Keratinocyte (primary cell): ENCODE results near the gene TAF13. TPM values are rescaled to one million over a fixed set of nuclear protein-coding genes. Genes with fewer than 3 reads are reported as not detected.
"Not testable (repeated sequence)": the region's sequence is repeated elsewhere in the genome, so short reads cannot be mapped to it uniquely, and the experiment has no call there.

Experiments used
- DNase-seq: peaks from one replicate; pipeline ENCODE4 v3.0.0-alpha.2; 2011; ENCODE audit warnings: low read depth, missing footprints, low spot score
- FAIRE-seq: peaks from 2 replicates; lab custom pipeline; 2011; peaks lifted over from hg19 to GRCh38; lab: Jason Lieb, UNC
- H2AFZ ChIP-seq: 2 replicates; pipeline ENCODE4 v1.6.0; 2012; ENCODE audit warnings: low read length, control low read depth, inconsistent platforms; ENCODE audit not compliant: control insufficient read depth
- H3K27ac ChIP-seq: 2 replicates; pipeline ENCODE4 v1.5.1; 2011; ENCODE audit warnings: low read length; ENCODE audit not compliant: control insufficient read depth, insufficient read depth
- H3K27me3 ChIP-seq: 3 replicates; pipeline ENCODE4 v1.6.0; 2011; ENCODE audit warnings: low read length; ENCODE audit not compliant: control insufficient read depth, insufficient read depth; ENCODE audit errors: extremely low read depth
- H3K36me3 ChIP-seq, 2 experiments: 2 replicates in 1 of 2; 3 replicates in 1 of 2; pipeline ENCODE4 v1.5.1; 2011; ENCODE audit warnings: low read length in 2 of 2, mild to moderate bottlenecking in 1 of 2; ENCODE audit not compliant: control insufficient read depth in 2 of 2, insufficient read depth in 2 of 2; ENCODE audit errors: extremely low read depth in 1 of 2
- H3K4me1 ChIP-seq: 3 replicates; pipeline ENCODE4 v1.5.1; 2011; ENCODE audit warnings: low read length; ENCODE audit not compliant: control insufficient read depth, insufficient read depth; ENCODE audit errors: extremely low read depth
- H3K4me2 ChIP-seq: 3 replicates; pipeline ENCODE4 v1.6.0; 2011; ENCODE audit warnings: low read depth, low read length; ENCODE audit not compliant: control insufficient read depth, insufficient read depth; ENCODE audit errors: extremely low read depth
- H3K4me3 ChIP-seq, 3 experiments: fragments of 200-600 bp in 1 of 3; sonication (generic) in 1 of 3; 2 replicates in 2 of 3; 3 replicates in 1 of 3; pipeline ENCODE4 v1.5.1; 2011 to 2016; ENCODE audit warnings: low read length in 3 of 3, mild to moderate bottlenecking in 3 of 3, control low read depth in 2 of 3, inconsistent platforms in 1 of 3, low read depth in 1 of 3, mixed read lengths in 1 of 3, mixed run types in 1 of 3, moderate library complexity in 1 of 3; ENCODE audit not compliant: control insufficient read depth in 2 of 3, insufficient read depth in 2 of 3; ENCODE audit errors: extremely low read depth in 1 of 3
- H3K79me2 ChIP-seq: 2 replicates; pipeline ENCODE4 v1.6.0; 2012; ENCODE audit warnings: low read length; ENCODE audit not compliant: control insufficient read depth, insufficient read depth
- H3K9ac ChIP-seq: 3 replicates; pipeline ENCODE4 v1.6.0; 2011; ENCODE audit warnings: low read length; ENCODE audit not compliant: control insufficient read depth, insufficient read depth; ENCODE audit errors: extremely low read depth
- H3K9me1 ChIP-seq: 3 replicates; pipeline ENCODE4 v1.6.0; 2011; ENCODE audit warnings: low read length; ENCODE audit not compliant: control insufficient read depth, insufficient read depth; ENCODE audit errors: extremely low read depth
- H3K9me3 ChIP-seq: 2 replicates; pipeline ENCODE4 v1.5.1; 2012; ENCODE audit warnings: low read depth, low read length; ENCODE audit not compliant: control insufficient read depth
- H4K20me1 ChIP-seq: 3 replicates; pipeline ENCODE4 v1.6.0; 2011; ENCODE audit warnings: low read length; ENCODE audit not compliant: control insufficient read depth, insufficient read depth; ENCODE audit errors: extremely low read depth
- CTCF ChIP-seq, 3 experiments: IDR thresholded peaks in 1 of 3; conservative IDR thresholded peaks in 1 of 3; optimal IDR thresholded peaks in 1 of 3; 2 replicates in 2 of 3; 3 replicates in 1 of 3; pipeline versions ENCODE3 to v1.5.1; 2011; ENCODE audit warnings: low read length in 3 of 3, mild to moderate bottlenecking in 3 of 3, moderate library complexity in 2 of 3, control low read depth in 1 of 3, inconsistent platforms in 1 of 3; ENCODE audit not compliant: insufficient read depth in 2 of 3; ENCODE audit errors: extremely low read depth in 1 of 3
- EZH2 ChIP-seq: IDR thresholded peaks from one replicate; pipeline ENCODE4 v1.6.1; 2012; ENCODE audit warnings: inconsistent platforms, mild to moderate bottlenecking, low read length, moderate library complexity
- dilution Hi-C: fragments of 300-500 bp; cut with MboI; formaldehyde crosslinking; loops from one replicate; pipeline ENCODE4 v1.7.0; 2020; ENCODE audit warnings: low sequenced_read_pairs; ENCODE audit not compliant: extremely low pct_ligation_motif_present
- polyA plus RNA-seq, 5 experiments: library from polyadenylated mRNA; depleted of rRNA in 3 of 5; stranded (reverse) in 3 of 5; stranded (forward) in 1 of 5; unstranded in 1 of 5; fragments of >200 nt; gene quantifications; 1 replicate in 1 of 5; 2 replicates in 3 of 5; 3 replicates in 1 of 5; pipeline versions ENCODE4 v1.2.1 to v1.2.3, GENCODE V29; 2011 to 2012; ENCODE audit warnings: missing spikeins in 2 of 5, low read depth in 1 of 5, low replicate concordance in 1 of 5

The TAF13 gene
- polyA plus RNA-seq, 1 donor (not counting 4 experiments of a cell fraction or from before 2014, with no cell fraction given) = 151 TPM

GRCh38 chr1:109059026-109059425, 16.8 kb downstream of the TAF13 start:
- H4K20me1 ChIP-seq = no peaks in the 10 kb centered on the region
- no peaks in the 10 kb centered on the region for H3K9me3 ChIP-seq
- dilution Hi-C loops = no loop called here
- H3K27ac ChIP-seq = no peak overlapping the region
- no peak for FAIRE-seq
- no peak overlapping the region for H3K4me2 ChIP-seq
- no peak overlapping the region for H3K9ac ChIP-seq
- H3K36me3 ChIP-seq = peaks cover 0 to 4% of the 10 kb centered on the region in 2 experiments
- TF ChIP-seq CTCF (optimal IDR thresholded peaks at IDR 0.05 in 1 of 3, IDR thresholded peaks at IDR 0.05 in 1 of 3, conservative IDR thresholded peaks at IDR 0.05 in 1 of 3; ENCODE audit: extremely low read depth in 1 of 3, insufficient read depth in 2 of 3, low read length in 3 of 3) = no peak
- TF ChIP-seq EZH2 = no peak
- H3K27me3 ChIP-seq = no peaks in the 10 kb centered on the region
- no peak overlapping the region for H3K4me3 ChIP-seq
- H3K79me2 ChIP-seq = no peaks in the 10 kb centered on the region
- H3K4me1 ChIP-seq = peaks cover 4% of the 10 kb centered on the region
- no peaks in the 10 kb centered on the region for H3K9me1 ChIP-seq
- no peak for DNase-seq
- no peak overlapping the region for H2AFZ ChIP-seq

GRCh38 chr1:109056064-109056463, 19.7 kb downstream of the TAF13 start:
- Histone ChIP-seq H4K20me1 (no peaks in the 10 kb centered on the region), H3K4me2 (no peak overlapping the region), H2AFZ (no peak overlapping the region), H3K4me3 (no peak overlapping the region), H3K4me1 (peaks cover 10% of the 10 kb centered on the region), H3K9ac (no peak overlapping the region), H3K9me1 (no peaks in the 10 kb centered on the region), H3K79me2 (no peaks in the 10 kb centered on the region), H3K9me3 (no peaks in the 10 kb centered on the region), H3K36me3 (no peaks in the 10 kb centered on the region), H3K27ac (no peak overlapping the region), H3K27me3 (no peaks in the 10 kb centered on the region)
- TF ChIP-seq EZH2 = no peak
- FAIRE-seq = no peak
- no peak for DNase-seq
- dilution Hi-C loops = no loop called here

GRCh38 chr1:109052145-109052544, 23.7 kb downstream of the TAF13 start:
- H2AFZ ChIP-seq, DNase-seq, H3K4me3 ChIP-seq, H3K79me2 ChIP-seq, H4K20me1 ChIP-seq, H3K27ac ChIP-seq, dilution Hi-C loops, H3K9ac ChIP-seq, FAIRE-seq, H3K9me3 ChIP-seq, H3K36me3 ChIP-seq, H3K27me3 ChIP-seq, H3K9me1 ChIP-seq, H3K4me2 ChIP-seq: not testable (repeated sequence)
- peaks cover 24% of the 10 kb centered on the region for H3K4me1 ChIP-seq
